Glutamatergic neuron (in vitro differentiated cells): ENCODE measurements around the gene CCKAR. TPM values are rescaled to one million over a fixed set of nuclear protein-coding genes. Genes with fewer than 3 reads are reported as not detected.

ENCODE experiments used
- DNase-seq: peaks from one replicate; pipeline ENCODE4 v3.0.0; 2022
- H3K27ac Mint-ChIP-seq: one replicate; pipeline ENCODE4 v1.8.0; 2020; ENCODE audit warnings: mild to moderate bottlenecking, mixed read lengths, inconsistent platforms; ENCODE audit not compliant: unreplicated experiment
- H3K27me3 Mint-ChIP-seq: one replicate; pipeline ENCODE4 v1.8.0; 2020; ENCODE audit warnings: mild to moderate bottlenecking, moderate library complexity, mixed read lengths, inconsistent platforms; ENCODE audit not compliant: unreplicated experiment
- H3K36me3 Mint-ChIP-seq: one replicate; pipeline ENCODE4 v1.8.0; 2020; ENCODE audit warnings: mild to moderate bottlenecking, mixed read lengths, inconsistent platforms; ENCODE audit not compliant: unreplicated experiment
- H3K4me1 Mint-ChIP-seq: one replicate; pipeline ENCODE4 v1.8.0; 2020; ENCODE audit warnings: mild to moderate bottlenecking, low read depth, mixed read lengths, inconsistent platforms; ENCODE audit not compliant: unreplicated experiment
- H3K4me3 Mint-ChIP-seq: one replicate; pipeline ENCODE4 v1.8.0; 2020; ENCODE audit warnings: mild to moderate bottlenecking, mixed read lengths, inconsistent platforms; ENCODE audit not compliant: unreplicated experiment
- H3K9me3 Mint-ChIP-seq: one replicate; pipeline ENCODE4 v1.8.0; 2020; ENCODE audit warnings: mild to moderate bottlenecking, moderate library complexity, mixed read lengths, inconsistent platforms; ENCODE audit not compliant: unreplicated experiment
- total RNA-seq: library from RNA; stranded (reverse); fragmentation: NEBNext Ultra II Directional; extraction: Animal tissue kit (Norgen Biotek cat#: 25700); gene quantifications from one replicate; pipeline ENCODE4 v1.2.1, GENCODE V29; 2021; ENCODE audit not compliant: unreplicated experiment
- TF ChIP-seq, protein P1 (sequence below): fragments of 200-600 bp; sonication (generic); IDR thresholded peaks from one replicate; pipeline ENCODE4 v1.5.0; 2021; ENCODE audit not compliant: partially characterized antibody, unreplicated experiment

The CCKAR gene
- total RNA-seq, 1 donor from 2014 or later = not detected

DNA sequence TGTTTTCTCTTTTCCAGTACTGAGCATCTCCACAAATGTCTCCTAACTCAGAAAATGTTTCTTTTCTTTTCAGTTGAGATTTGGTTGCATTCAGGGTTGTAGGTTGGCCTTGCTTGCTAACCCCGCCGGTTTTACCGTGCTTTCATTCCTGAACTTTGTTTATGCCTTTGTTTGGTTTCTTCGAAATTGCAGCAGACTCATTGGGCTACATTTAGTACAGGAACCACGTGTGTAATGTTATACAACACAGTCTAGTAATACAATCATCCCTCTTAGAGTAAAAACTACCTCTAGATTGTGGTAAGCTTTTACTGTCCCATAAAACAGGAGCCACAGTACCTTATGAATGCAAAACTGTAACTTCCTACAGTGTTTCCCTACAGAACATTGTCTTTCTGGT, 57.9 kb downstream of the CCKAR start:
- H3K27me3 Mint-ChIP-seq = no peaks in the 10 kb centered on the region
- no peak for DNase-seq
- H3K36me3 Mint-ChIP-seq = no peaks in the 10 kb centered on the region
- no peak overlapping the region for H3K4me3 Mint-ChIP-seq
- H3K9me3 Mint-ChIP-seq = no peaks in the 10 kb centered on the region
- H3K4me1 Mint-ChIP-seq = no peaks in the 10 kb centered on the region
- TF ChIP-seq, protein P1, sequence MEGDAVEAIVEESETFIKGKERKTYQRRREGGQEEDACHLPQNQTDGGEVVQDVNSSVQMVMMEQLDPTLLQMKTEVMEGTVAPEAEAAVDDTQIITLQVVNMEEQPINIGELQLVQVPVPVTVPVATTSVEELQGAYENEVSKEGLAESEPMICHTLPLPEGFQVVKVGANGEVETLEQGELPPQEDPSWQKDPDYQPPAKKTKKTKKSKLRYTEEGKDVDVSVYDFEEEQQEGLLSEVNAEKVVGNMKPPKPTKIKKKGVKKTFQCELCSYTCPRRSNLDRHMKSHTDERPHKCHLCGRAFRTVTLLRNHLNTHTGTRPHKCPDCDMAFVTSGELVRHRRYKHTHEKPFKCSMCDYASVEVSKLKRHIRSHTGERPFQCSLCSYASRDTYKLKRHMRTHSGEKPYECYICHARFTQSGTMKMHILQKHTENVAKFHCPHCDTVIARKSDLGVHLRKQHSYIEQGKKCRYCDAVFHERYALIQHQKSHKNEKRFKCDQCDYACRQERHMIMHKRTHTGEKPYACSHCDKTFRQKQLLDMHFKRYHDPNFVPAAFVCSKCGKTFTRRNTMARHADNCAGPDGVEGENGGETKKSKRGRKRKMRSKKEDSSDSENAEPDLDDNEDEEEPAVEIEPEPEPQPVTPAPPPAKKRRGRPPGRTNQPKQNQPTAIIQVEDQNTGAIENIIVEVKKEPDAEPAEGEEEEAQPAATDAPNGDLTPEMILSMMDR = no peak
- no peak overlapping the region for H3K27ac Mint-ChIP-seq

DNA sequence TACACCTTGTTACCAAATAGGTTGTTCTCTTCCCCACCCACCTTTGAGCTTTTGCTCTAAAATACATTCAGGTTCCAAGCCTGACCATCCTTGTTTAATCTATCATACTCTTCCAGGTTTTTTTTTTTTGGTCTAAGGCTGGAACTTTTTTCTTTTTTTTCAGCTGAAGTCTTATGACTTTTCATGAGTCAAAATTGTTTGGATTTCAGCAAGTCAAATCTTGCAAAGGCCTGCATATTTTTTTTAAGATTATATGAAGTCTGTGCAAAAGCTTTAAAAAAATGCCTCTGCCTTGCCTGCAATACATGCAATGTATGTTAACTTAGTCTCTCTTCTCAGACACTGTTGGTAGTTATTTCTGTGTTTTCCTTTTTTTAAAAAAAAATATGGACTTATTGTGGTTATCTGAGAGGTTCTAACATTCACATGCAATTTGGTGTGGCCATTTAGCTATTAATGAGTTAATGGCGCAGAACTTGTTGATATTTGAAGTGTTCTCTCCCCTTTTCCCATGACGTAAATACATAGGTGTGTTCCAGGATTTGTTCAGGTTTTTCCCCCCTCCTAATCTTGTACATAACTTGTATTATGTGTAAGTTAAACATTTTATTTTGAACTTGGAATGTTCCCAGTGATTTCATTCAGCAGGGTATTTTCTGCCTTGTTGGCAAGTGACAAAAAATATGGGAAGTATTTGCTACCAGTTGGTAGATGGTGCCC, 58.7 kb downstream of the CCKAR start:
- TF ChIP-seq, protein P1 = no peak
- no peaks in the 10 kb centered on the region for H3K4me1 Mint-ChIP-seq
- no peaks in the 10 kb centered on the region for H3K36me3 Mint-ChIP-seq
- no peak overlapping the region for H3K4me3 Mint-ChIP-seq
- no peaks in the 10 kb centered on the region for H3K9me3 Mint-ChIP-seq
- no peak overlapping the region for H3K27ac Mint-ChIP-seq
- H3K27me3 Mint-ChIP-seq = no peaks in the 10 kb centered on the region
- no peak for DNase-seq

Other genes starting within 250 kb of the CCKAR start
- gene RBPJ, start 169.5 kb downstream of the CCKAR start, total RNA-seq = 121 TPM
- 21.2 TPM for gene TBC1D19, start 93.6 kb upstream of the CCKAR start, total RNA-seq